Occipital lobe (tissue), 2 donors: Measurements from ENCODE around the gene KCNH5. TPM values are rescaled to one million over a fixed set of nuclear protein-coding genes. Genes with fewer than 3 reads are reported as not detected.

Experiments used
- DNase-seq: peaks from one replicate; lab custom pipeline; 2025; lab: John Stamatoyannopoulos, UW
- total RNA-seq: library from RNA; depleted of rRNA; stranded (reverse); fragments of >200 nt; gene quantifications from one replicate; pipeline ENCODE4 v1.2.3, GENCODE V29; 2014

KCNH5 gene, protein sequence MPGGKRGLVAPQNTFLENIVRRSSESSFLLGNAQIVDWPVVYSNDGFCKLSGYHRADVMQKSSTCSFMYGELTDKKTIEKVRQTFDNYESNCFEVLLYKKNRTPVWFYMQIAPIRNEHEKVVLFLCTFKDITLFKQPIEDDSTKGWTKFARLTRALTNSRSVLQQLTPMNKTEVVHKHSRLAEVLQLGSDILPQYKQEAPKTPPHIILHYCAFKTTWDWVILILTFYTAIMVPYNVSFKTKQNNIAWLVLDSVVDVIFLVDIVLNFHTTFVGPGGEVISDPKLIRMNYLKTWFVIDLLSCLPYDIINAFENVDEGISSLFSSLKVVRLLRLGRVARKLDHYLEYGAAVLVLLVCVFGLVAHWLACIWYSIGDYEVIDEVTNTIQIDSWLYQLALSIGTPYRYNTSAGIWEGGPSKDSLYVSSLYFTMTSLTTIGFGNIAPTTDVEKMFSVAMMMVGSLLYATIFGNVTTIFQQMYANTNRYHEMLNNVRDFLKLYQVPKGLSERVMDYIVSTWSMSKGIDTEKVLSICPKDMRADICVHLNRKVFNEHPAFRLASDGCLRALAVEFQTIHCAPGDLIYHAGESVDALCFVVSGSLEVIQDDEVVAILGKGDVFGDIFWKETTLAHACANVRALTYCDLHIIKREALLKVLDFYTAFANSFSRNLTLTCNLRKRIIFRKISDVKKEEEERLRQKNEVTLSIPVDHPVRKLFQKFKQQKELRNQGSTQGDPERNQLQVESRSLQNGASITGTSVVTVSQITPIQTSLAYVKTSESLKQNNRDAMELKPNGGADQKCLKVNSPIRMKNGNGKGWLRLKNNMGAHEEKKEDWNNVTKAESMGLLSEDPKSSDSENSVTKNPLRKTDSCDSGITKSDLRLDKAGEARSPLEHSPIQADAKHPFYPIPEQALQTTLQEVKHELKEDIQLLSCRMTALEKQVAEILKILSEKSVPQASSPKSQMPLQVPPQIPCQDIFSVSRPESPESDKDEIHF
- total RNA-seq: 23.9 TPM

DNA sequence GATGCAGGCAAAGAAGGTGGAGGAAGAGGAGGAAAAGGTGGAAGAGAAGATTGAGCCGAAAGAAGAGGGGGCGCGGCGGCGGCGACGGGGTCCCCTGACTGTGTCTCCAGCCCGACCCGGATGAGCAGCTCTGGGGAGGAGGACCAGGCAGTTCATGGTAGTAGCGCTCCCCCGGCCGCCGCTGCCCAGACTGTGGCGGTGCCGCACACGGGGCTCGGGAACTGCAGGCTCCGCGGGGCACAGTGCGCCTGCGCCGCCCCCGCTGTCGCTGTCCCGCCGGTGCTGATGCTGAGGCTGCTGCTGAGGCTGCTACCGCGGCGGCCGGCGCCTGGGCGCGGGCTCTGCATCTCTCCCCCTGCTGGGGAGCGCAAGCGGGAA, at the start of gene KCNH5:
TSS of gene KCNH5 (minus strand) at position 225 of the 378 bp plus-strand sequence. CDS start 272 bp downstream, outside the sequence.
- peak; percentile 47 for DNase-seq

DNA sequence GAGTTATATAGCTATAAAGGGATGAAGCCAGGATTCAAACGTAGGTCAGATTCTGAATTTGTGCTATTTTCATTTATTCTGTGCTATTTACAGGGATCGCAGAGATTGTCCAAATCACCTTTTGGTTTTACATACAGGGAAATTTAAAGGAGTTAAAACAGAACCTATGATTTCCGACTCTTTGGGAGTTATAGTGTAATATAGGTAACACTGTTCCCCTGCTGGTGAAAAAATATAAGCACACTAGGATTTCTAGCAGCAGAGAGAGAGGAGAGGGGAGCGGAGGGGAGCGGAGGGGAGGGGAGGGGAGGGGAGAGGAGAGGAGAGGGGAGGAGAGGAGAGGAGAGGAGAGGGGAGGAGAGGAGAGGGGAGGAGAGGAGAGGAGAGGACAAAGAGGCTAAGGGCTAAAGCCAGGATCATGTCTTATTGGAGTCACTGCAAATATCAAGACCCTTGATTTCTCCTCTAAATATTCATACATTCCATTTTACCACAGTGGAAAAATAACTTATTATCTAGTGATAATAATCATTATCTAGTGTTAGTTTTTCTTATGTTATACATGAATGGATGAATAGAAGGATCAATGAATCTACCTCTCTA, 46.2 kb upstream of the KCNH5 start:
- DNase-seq: no peak

DNA sequence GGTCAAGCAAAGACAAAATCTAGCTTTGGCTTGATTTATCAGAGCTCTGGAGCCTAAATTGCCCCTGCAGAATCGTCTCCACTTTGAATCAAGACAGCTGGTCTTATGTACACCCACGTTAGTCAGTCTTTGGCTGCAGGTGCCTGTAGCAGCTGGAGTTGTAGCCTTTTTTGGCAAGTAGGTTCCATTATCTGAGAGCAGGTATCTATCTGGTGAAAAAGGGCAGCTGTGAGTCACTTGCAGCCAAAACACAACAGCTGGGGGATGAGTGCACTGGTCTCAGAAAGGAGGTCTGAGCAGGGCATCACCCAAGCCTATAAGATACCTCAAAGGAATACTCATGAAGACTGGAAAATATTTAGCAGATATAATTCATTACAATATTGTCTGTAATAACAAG, 43.6 kb upstream of the KCNH5 start:
- no peak for DNase-seq

DNA sequence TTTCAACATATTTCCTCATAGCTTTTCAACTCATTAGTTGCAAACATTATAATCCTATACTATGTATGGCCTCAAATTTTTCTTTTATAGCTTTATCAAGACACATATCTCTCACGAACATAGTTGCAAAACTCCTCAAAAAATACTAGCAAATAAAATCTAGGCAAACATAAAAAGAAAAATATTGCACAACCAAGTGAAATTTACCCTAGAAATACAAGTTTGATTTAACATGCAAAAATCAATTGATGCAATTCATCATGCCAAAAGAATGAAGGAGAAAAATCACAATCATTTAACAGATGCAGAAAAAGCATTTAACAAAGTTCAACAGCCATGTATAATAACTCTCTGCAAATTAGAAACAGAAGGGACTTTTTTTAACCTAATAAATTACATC, 33.3 kb upstream of the KCNH5 start:
- DNase-seq: no peak

DNA sequence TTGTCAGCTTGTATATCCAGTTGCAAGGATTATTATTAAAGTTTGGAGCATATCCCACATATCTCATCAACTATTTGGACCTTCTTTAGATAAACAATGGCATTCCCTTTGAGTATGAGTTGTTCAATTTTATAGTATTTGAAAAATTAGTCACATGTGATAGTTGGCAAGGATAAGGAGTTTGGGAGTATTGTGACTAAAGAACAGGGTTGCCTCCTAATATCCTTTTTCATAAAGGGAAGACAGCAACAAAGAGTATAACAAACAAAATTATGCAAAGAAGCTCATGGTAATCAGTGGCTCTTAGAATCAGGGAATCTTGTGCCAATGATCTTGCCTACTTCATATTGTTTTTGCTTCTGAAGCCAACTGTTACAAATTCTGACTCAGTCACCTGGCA, 31.2 kb upstream of the KCNH5 start:
- no peak for DNase-seq

DNA sequence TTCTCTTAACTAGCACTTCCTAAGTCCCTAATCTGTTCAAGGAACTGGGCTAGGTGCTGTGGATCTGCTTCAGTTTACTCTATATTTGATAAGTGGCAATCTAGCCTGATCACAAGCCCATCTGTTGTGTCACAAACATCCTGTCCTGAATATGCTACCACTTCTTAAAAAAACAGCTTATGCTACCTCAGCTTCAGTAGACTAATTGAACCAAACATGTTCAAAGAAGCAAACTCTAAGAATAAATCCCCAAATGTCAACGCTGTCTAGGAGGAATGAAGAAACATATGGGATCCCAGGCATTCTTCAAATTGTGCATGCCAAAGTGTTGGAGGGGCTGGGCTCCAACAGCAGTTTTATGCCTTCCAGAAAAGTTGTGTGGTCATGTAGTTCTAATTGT, 10.4 kb upstream of the KCNH5 start:
- DNase-seq: no peak

DNA sequence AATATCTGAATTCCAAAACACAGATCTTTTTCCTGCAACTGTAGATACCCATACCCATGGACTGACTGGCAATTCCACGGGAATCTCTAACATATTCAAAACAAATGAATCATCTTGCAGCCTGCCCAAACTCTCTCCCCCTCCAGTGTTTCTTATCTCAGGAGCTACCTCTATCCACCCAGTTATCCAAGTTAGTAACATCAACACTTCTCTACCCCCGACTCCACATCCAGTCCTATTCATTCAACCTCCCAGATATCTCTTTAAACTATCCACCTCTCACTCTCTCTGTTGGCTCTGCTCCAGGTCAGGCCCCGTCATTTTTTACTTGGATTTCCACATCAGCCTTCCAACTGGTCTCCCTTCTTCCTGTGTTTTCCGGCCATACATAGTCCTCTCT, 6.7 kb upstream of the KCNH5 start:
- DNase-seq: no peak

DNA sequence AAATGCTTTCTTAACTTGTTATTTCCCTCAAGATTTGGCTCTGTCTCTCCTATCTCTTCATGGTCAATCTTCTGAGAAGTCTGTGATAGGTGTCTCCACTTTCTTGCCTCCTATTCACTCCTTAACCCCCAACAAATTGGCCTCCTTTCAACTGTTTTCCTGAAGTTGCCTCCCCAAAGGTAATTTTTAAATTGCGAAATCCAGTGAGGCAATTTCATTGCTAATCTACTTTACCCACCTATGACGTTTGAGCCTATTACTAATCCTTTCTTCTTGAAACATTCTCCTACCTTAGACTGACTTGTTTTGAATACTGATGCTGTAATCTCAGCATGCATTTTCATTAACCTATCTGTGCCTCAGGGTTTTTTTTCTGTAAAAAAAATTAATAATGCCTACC, 6.0 kb upstream of the KCNH5 start:
- no peak for DNase-seq

DNA sequence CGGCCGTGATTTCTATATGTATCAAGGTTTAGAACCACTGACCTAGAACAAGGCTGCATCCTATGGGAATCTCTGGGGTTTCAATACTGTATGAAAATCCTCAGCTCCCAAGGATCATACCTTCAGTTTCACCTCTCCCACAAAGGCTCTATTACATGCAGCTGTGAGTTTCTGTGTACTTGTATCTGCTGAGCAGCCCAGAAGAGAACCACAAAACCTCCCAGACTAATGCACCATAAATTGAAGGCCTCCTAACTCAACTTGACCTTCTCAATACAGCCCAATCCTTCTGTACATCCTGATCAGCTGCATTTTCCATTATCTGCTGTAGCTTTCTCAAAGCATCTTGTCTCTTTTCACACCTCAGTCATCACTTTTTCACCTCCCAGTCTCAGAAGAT, 5.4 kb upstream of the KCNH5 start:
- no peak for DNase-seq

DNA sequence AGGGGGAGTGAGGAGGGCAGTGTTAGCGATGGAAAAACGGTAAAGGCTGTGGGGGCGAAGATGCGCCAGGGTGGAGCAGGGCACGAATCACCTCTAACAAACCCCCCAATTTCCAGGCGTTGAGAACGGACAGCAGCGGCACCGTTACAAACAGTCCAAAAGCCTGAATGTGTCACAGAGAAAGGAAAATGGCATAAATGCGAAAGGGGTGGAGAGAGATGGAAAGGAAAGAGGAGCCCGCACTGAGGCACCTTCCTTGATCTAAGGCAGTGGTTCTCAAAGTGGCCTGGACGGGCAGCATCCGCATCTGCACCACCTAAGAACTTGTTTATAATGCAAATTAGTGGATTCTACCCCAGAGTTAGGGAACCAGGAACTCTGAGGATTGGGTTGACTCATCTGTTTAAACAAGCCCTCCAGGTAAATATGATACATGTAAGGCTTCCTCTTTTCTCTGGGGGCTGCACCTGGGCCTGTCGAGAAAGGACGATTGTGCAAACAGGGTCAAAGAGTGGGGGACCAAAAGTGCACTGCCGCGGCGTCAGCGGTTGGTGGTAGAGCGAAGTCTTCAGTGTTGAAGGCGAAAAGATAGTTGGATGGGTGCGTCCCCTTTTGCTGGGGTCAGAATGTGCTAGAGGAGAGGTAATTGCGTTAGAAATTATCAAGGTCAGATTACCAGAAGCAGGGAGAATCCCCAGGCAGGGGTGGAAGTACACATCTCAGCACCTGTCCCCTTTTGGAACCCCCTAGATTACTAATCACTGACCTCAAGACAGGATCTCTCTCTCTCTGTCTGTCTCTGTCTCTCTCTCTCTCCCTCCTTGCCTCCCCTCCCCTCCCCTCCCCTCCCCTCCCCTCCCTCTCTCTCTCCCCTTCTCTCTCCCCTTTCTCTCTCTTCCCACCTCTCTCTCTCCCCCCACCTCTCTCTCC, 1.3 kb upstream of the KCNH5 start:
- no peak for DNase-seq

DNA sequence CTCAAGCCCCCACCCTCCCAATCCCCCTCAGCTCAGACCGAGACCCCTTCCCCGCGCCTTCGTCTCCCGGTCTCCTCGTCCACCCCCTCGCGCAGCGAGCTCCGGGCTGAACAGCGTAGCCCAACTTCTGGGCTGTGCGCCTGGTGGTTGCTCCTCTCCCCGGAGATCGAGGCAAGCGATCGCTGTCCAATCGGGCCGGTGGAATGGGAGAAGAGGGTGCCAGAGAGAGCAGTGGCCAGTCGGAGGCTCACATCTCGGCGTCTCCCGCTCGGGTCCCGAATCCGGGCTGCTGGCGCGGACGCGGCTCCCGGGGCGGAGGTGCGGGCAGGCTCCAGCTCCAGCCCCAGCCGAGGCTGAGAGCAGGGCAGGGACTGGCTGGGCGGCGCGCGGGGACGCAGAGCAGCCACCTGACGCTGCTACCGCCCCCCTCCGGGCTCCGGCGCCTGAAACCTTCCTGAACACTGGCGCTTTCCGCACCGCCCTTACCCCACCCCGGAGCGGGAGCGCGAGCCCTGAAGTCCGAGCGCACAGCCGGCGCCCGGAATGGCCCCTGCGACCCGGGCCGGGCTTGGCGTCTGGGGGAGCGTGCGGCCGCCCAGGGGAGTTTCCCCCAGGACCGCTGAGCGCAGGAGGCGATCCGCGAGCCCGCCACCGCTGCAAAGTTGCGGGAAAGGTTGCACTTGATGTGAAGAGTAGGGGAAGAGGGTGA, 508 bp upstream of the KCNH5 start:
- DNase-seq: peak; percentile 47

DNA sequence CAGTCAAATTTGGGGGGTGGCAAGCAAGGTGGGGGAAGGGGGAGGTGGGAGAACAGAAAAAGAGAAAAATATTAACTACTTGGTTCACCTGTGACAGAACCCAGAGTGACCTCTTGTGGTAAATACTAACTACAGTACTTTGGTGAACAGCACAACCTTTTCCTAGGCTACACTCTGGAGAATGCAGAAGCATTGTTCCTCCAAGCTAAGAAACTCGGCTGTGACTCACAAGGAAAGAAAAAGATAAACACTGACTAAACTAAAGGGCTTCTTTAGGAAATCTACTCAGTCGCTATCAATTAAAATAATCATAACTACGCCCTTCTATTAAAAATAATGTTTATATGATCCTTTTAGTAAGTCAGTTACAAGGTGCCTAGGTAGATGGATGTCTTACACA, 5.4 kb downstream of the KCNH5 start:
- no peak for DNase-seq

DNA sequence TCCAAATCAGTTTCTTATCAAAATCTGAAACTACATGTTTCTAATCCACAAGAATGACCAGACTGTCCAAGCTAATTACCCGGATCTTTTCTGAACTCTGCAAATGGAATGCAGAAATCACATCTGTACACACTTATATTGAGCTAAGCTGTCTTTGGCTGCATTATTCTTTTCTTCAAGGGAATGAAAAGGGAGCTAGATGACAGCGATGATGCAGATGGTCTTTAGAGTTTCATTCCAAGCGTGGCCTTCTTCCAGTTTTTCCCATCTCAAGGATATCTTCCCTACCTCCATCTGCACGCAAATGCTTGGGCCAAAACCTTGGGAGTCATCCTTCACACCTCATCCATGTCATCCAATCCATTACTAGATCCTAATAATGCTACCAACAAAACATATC, 12.6 kb downstream of the KCNH5 start:
- DNase-seq: no peak

DNA sequence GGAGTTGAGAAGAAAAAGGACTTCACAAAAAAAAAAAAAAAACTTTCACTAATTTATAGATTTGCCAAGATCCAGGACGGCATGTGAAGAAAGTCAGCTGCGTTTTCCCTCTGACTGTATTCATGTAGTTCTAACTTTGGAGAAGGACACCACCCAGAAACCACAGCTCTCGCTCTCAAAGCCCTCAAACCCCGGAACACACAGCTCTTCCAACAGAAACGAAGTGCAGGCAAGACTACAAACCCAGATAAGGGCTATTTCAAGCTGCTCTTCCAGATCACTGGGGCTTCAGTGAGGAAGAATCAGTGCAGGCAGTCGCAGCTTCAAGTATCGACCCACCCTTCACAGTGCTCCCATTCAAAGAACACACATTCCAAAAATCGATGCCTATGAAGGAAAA, 13.2 kb downstream of the KCNH5 start:
- no peak for DNase-seq

DNA sequence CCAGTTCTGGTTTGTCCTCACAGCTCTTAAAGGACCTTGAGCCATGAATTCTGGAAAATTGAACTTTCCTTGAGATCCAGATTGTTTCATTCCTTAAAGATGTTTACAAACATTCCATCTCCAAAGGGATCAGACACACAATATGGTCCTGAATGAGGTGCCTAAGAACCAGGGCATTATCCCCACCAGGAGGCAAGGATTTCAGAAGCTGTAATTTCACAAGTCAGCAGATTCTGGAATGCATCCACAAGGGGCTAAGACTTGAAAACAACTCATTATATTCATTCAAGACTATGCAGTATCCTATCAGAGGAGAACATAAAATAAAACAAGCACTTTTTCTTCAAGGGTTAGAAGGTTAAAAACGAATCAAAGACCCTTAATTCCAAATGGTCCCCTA, 15.1 kb downstream of the KCNH5 start:
- no peak for DNase-seq

DNA sequence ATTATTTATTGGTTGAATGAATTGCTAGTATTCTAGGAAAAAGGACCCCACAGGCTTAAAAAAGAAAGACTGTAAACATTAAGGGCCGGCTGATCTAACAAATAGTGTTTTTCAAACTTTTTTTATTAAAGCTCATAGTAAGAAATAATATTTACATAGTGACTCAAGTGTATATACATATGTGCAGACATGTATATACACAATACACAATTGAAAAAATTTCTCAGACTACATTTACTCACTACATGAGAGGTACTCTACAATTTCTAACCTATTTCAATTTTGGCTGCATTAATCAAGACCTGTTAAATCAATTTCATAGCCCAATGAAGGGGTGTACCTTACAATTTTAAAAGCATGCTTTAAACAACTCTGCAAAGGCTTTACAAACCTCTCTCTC, 17.5 kb downstream of the KCNH5 start:
- DNase-seq: no peak

DNA sequence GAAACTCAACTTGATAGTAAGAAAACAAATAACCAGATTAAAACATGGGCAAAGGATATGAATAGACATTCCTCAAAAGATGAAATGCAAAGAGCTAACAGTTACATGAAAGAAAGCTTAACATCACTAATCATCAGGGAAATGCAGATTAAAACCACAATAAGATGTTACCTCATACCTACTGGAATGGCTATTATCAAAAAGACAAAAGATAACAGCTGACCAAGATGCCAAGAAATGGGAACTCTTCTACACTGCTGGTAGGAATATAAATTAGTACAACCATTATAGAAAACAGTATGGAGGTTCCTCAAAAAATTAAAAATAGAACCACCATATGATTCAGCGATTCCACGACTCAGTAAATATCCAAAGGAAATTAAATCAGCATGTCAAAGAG, 18.8 kb downstream of the KCNH5 start:
- DNase-seq: no peak

DNA sequence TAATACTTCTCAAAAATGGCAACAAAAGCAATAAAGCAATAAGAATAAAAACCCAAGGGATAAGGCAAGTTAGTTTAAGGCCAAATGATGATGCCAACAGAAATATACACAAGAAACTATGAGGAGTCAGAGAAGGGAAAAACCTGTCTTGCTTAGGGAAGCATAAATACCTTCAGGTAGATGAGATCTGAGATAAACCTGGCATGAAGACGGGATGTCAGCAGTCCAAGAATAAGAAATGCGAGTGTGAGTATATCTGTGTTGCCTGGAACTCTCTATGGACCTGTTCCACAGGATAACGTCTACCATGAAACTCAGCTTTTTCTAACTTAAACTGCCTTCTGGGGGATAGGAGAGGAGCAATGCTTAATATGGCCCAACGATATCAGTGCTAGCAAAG, 30.6 kb downstream of the KCNH5 start:
- DNase-seq: no peak

DNA sequence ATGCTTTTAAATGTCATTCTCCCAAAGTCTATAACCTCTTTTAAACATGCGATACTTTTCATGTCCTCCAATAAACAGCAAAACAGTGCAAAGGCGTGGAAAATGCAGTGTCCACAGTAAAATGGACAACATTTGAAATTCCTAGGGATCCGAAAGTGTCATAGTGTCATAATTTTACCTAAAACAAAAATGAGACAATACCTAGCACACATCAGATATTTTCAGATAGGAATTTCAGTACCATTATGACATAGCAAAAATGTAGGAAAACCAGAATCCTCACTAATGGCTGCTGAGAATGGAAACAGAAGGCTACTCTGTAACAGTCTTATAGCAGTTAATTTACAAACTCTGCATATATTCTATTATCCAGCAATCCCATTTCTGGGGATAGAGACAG, 33.1 kb downstream of the KCNH5 start:
- DNase-seq: no peak

DNA sequence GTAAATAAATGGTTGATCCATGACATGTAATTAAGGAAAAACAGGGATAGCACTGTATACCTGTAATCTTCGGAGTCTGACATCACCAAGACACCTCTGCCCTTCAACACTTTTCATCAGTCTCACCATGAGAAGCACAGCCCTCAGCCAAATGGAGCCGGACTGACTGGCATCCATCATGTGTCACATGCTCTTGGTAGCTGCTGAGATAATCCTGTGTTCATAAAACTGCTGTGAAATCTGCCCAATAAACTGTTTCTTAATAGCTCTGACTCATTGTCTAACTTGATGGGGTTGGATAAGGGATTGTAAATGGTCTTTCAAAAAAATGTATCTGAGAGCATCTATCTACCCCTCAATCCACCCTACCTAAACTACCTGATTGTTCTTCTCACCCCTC, 33.6 kb downstream of the KCNH5 start:
- DNase-seq: no peak
